Fibroblast of skin of right quadriceps (primary cell): ENCODE measurements around the gene PDE3A.

ENCODE experiments used
- DNase-seq: peaks from one replicate; pipeline ENCODE4 v3.0.0-alpha.2; 2013

Gene PDE3A

DNA sequence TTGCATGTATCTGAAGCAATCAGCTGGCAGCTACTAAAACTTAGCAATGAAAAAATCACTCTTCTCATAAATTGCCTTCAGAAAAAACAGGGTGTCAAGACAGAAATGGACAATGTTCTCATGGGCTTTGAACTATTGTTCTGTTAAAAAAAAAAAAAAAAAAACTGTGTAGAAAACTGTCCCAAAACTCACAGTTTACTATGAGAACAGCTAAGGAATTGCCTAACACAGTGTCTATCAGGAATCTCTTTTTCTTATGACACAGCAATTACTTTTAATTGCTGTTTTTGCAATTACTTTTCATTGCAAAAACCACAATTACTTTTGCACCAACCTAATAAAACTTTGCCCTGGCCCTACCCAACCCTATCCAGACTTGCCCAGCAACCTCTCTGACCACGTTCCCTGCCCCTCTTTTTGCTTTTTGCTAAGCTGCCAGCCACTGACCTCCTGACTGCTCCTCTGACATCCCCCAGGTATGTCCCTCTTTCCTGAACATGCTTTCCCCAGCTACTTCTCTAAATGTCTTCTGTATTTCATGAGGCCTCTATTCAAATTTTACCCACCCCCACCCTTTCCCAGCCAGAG is 258.8 kb downstream of the PDE3A start:
- no peak for DNase-seq

DNA sequence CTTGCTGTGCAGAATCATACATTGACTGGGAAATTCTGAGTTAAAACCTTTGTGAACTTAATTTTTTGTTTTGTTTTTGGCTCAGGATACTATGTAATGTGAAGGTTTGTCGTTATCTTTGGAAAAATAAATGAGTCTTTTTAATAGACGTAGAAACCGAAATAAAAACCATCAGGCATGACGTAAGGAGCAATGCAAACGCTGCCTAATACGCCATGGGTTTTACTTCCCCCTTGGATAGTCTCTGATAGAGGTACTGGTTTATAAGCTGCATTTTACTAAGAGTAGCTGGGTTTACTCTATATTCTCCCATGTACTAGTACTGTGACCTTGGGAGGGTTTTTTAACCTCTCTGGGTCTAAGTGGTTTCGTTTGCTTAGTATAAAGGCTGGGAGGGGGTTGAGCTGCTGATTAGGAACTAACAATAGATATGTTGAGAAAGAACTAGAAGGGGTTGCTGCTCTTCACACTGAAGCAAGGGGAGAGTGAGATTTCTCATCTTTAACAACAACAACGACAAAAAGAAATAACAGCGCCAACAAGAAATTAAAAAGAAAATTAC is 260.0 kb downstream of the PDE3A start:
- DNase-seq: no peak

DNA sequence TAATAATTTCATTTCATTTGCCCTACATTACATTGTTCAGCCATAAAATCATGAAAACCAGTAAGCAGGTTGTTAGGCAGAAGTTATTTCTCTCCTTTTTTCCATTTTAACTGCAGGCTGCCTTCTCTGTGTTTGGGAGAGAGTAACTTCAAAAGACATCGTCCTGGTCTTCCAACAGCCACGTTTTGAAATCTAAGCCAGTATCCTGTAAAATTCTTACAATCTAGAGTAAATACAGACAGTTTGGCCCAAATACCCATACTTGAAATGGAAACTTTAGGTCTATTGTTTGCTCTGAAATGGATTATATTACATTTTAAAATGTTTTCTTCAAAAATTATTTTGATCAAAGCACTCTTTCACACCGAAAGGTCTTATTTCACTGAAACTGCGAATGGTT is 260.7 kb downstream of the PDE3A start:
- no peak for DNase-seq

DNA sequence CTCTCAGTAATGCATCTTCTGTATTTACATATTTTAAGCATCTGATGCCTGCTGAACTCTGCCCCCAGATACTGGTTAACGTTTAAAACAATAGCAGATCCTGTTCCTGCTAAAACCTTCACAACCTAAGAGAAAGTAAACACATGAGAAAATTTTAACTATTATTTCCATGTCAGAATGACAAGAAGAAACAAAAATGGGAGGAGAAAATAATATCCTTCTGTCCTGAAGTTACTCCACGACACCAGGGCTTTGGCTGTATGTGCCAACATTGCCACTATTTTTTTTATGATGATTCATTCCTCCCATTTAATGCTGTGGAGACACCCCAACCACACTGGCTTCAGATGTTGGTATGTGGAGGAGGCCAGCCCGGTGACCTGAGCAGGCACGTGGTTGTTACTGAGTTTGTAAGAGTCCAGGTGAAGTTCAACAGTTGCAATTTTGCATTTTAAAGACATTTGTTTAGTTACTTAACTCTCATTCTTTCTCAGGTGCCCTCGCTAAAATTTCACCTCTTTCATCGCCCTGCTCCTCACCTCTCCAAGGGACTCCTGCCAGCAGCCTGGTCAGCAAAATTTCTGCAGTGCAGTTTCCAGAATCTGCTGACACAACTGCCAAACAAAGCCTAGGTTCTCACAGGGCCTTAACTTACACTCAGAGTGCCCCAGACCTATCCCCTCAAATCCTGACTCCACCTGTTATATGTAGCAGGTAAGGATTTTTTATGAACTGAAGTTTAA is 261.2 kb downstream of the PDE3A start:
- DNase-seq: peak; percentile 17

DNA sequence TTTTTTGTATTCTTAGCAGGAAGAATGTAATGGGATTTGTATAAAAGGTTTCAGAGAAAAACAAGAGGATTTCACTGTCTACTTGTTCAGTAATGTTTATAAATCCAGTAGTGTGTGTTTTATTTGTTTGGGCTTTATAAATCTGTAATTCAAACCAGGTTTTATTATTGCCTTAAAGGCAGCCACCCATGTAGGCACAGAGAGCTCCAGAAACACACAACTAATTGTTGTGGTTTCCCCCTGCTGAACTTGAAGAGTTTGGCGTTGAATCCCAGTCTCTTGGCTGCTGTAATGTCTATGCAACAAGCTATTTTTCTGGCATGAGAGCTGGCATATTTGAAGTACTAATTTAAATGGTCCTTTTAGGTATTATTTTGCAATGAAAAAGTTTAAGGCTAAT is 263.4 kb downstream of the PDE3A start:
- peak; percentile 41 for DNase-seq

- no peak for DNase-seq
Measured at GRCh38 chr12:20641106-20641505, 272.8 kb downstream of the PDE3A start.

GRCh38 chr12:20643822-20644221 is 275.5 kb downstream of the PDE3A start:
- no peak for DNase-seq

GRCh38 chr12:20646239-20646827 is 278.0 kb downstream of the PDE3A start:
- peak; percentile 46 for DNase-seq

DNA sequence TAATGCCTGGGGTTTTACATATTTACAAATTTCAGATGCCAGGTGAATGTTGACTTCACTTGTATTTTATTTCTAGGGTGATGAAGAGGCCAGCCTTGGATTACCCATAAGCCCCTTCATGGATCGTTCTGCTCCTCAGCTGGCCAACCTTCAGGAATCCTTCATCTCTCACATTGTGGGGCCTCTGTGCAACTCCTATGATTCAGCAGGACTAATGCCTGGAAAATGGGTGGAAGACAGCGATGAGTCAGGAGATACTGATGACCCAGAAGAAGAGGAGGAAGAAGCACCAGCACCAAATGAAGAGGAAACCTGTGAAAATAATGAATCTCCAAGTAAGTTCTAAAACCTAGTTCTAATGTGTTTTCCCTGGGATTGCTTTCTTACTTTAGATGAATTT is 285.5 kb downstream of the PDE3A start:
- DNase-seq: peak; percentile 3

- DNase-seq: no peak
Measured at GRCh38 chr12:20656600-20656999, 288.3 kb downstream of the PDE3A start.

DNA sequence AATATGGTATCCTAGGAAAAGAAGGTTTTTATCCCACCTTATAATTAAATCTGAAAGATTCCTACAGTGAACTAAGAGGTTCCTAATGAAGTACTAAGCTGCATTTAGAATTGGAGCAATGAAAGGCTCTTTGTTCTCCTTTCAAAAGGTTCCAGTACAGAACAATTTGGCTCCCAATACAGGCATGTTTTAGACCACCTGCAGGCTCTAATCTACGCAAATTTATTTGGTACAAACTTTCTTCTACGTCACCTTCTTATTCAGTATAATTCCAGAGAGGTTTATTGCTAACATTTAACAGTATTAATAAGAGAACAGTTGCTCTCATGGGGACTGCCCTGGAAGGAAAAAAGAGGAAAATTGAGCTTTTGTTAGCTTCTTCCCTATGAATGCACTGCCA is 289.2 kb downstream of the PDE3A start:
- DNase-seq: no peak

DNA sequence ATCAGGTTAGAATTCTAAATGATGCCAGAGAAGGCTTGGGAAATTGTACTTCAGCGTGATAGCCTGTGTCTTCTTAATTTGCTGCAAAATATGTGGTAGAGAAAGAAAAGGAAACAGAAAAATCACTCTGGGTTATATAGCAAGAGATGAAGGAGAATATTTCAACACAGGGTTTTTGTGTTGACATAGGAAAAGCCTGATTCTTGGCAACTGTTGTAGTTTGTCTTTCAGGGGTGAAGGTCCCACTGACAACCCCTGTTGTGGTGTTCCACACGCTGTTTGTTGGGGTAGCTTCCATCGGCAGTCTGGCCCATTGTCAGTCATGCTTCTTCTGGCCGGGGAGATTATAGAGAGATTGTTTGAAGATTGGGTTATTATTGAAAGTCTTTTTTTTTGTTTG is 313.0 kb downstream of the PDE3A start:
- no peak for DNase-seq

GRCh38 chr12:20695232-20695631 is 326.9 kb downstream of the PDE3A start, which contains the start of gene SLCO1C1:
Gene SLCO1C1 (plus strand): TSS chr12:20695332. CDS start chr12:20699577, 4,245 bp downstream.
- DNase-seq: no peak

GRCh38 chr12:20696181-20696905 is 328.0 kb downstream of the PDE3A start:
- DNase-seq: no peak

- DNase-seq: no peak
Measured at GRCh38 chr12:20701106-20701505, 332.8 kb downstream of the PDE3A start.

DNA sequence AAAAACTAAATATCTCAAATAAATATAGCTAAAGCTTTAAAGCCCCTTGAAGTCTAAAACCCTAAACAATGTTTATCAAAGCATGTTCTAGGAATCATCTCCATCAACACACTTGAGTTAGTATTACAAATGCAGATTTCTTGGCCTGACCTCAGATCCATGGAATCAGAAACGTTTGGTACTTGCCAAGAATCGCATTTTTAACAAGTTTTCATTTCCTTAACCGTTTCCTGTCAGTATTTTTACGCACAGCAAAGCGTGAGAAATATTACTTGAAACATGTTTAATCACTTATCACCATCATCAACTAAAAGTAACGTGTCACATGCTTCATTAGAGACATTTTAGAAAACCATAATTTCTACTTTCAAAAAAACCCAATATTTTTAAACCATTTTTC is 336.5 kb downstream of the PDE3A start:
- DNase-seq: no peak

DNA sequence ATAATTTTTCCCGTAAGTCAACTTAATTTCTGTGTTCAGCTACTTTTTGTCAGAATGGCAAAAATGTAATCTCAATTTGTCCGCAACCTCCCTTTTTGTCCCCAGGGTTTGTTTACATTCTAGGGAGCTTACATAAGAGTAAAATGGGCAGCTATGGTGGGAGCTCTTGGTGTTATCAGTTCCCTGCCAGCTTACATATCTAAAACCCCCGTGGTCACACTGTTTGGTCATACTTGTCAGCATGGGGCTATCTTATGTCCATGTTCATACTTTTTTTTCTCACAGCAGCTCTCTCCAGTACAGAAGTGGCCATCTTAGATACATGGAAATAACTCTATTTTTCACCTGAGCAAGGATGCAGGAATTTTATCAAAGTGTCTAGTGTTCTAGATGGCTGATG is 343.5 kb downstream of the PDE3A start:
- no peak for DNase-seq

DNA sequence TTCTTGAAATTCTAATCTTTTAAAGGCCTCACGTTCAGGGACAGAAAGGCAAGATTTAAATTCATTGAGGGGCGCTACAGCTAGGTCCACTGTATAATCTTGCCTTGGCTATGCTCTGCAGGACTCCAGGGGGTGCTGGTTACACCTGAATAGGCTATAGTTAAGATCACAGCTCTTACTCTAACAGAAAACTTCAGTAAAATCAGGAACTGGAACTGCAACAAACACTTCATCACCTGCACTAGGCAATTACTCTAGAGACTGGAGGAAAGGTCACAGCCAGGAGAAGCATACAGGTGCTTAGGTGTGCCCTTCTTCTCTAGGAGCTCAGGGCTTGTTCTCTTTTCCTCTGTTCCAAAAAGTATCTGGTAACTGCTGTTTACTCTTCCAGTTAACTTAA is 347.7 kb downstream of the PDE3A start:
- no peak for DNase-seq

GRCh38 chr12:20716985-20717384 is 348.6 kb downstream of the PDE3A start:
- no peak for DNase-seq

DNA sequence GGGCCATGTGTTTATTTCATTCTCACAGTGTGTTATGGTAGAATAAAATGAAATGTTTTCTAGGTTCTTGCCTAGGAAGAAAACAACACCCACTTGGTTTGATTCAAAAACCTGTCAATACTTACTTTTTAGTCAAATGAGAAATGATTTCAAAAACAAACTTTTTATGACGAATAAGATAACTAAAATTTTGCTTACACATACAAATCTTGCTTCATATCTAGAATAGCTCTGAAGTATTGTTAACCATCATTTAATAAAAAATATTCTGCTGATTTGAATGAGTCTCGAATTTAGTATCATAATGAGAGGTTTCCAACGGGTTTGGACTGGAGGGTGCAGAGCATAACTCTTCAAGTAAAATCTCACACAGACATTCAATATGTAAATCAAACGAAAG is 350.0 kb downstream of the PDE3A start:
- no peak for DNase-seq

GRCh38 chr12:20722142-20722541 is 353.8 kb downstream of the PDE3A start:
- no peak for DNase-seq

GRCh38 chr12:20731274-20731673 is 362.9 kb downstream of the PDE3A start:
- DNase-seq: no peak
